OCI-LY7 (cell line): ENCODE measurements around the gene NSUN2. TPM values are rescaled to one million over a fixed set of nuclear protein-coding genes. Genes with fewer than 3 reads are reported as not detected.
"Not testable (repeated sequence)": the region's sequence is repeated elsewhere in the genome, so short reads cannot be mapped to it uniquely, and the experiment has no call there.

ENCODE experiments used
- BruUV-seq: library from RNA; stranded (reverse); fragments of 400-500 nt; replicated peaks from 2 replicates; lab custom pipeline; 2021; lab: Mats Ljungman, UMichigan
- CTCF ChIA-PET: fragments of 300-600 bp; sonication (Branson Sonifier 250); formaldehyde crosslinking; loops from one replicate; lab custom pipeline; 2022; ENCODE audit warnings: antibody characterized with exemption; ENCODE audit not compliant: unreplicated experiment; lab: Charles Lee
- POLR2A ChIA-PET: fragments of 300-600 bp; sonication (Branson Sonifier 250); formaldehyde crosslinking; loops from one replicate; lab custom pipeline; 2022; ENCODE audit warnings: antibody characterized with exemption; lab: Charles Lee
- DNase-seq: peaks from one replicate; pipeline ENCODE4 v3.0.0-alpha.2; 2015; ENCODE audit warnings: low spot score
- H2AFZ ChIP-seq: fragments of 200-600 bp; sonication (generic), shearing (Covaris generic); 2 replicates; pipeline ENCODE4 v1.6.1; 2014; ENCODE audit warnings: mild to moderate bottlenecking, antibody characterized with exemption, low read length, moderate library complexity
- H3K27ac ChIP-seq: fragments of 200-600 bp; sonication (generic); 2 replicates; pipeline ENCODE4 v1.5.1; 2014; ENCODE audit warnings: mixed run types, low read depth, mild to moderate bottlenecking, moderate library complexity, low read length, inconsistent platforms; ENCODE audit not compliant: poor library complexity, severe bottlenecking
- H3K36me3 ChIP-seq: fragments of 200-600 bp; sonication (generic); 2 replicates; pipeline ENCODE4 v1.6.1; 2014; ENCODE audit warnings: mild to moderate bottlenecking, antibody characterized with exemption, low read length, moderate library complexity, mixed read lengths; ENCODE audit not compliant: insufficient read depth
- H3K4me1 ChIP-seq: fragments of 200-600 bp; sonication (generic); 2 replicates; pipeline ENCODE4 v1.5.1; 2014; ENCODE audit warnings: mild to moderate bottlenecking, low read length; ENCODE audit not compliant: insufficient read depth, poor library complexity, severe bottlenecking
- H3K4me2 ChIP-seq: fragments of 200-600 bp; sonication (generic); 2 replicates; pipeline ENCODE4 v1.6.1; 2014; ENCODE audit warnings: mild to moderate bottlenecking, low read length
- H3K4me3 ChIP-seq: fragments of 200-600 bp; sonication (generic); 2 replicates; pipeline ENCODE4 v1.5.1; 2014; ENCODE audit warnings: mild to moderate bottlenecking, low read depth, low read length; ENCODE audit not compliant: poor library complexity, severe bottlenecking
- H3K79me2 ChIP-seq: fragments of 200-600 bp; sonication (generic); 2 replicates; pipeline ENCODE4 v1.6.1; 2016; ENCODE audit warnings: low read depth, mild to moderate bottlenecking, low read length, moderate library complexity, mixed read lengths; ENCODE audit not compliant: insufficient read depth
- H3K9me2 ChIP-seq: fragments of 200-600 bp; sonication (generic); 2 replicates; pipeline ENCODE4 v1.6.1; 2016; ENCODE audit warnings: mild to moderate bottlenecking, low read length, mixed read lengths; ENCODE audit not compliant: insufficient read depth
- H3K9me3 ChIP-seq: fragments of 200-600 bp; sonication (generic); 2 replicates; pipeline ENCODE4 v1.6.1; 2014; ENCODE audit warnings: mild to moderate bottlenecking, mixed run types, low read length, mixed read lengths
- H4K20me1 ChIP-seq: fragments of 200-600 bp; sonication (generic); 2 replicates; pipeline ENCODE4 v1.6.1; 2014; ENCODE audit warnings: mild to moderate bottlenecking, antibody characterized with exemption, low read length, moderate library complexity, mixed read lengths; ENCODE audit not compliant: insufficient read depth
- CTCF ChIP-seq: fragments of 200-600 bp; sonication (generic); conservative IDR thresholded peaks from 2 replicates; pipeline ENCODE4 v1.5.1; 2014; ENCODE audit warnings: mild to moderate bottlenecking, antibody characterized with exemption, low read length, moderate library complexity, mixed read lengths
- EZH2phosphoT487 ChIP-seq: fragments of 200-600 bp; sonication (generic); IDR thresholded peaks from 2 replicates; pipeline ENCODE4 v1.6.1; 2018; ENCODE audit warnings: low read depth, borderline replicate concordance, mild to moderate bottlenecking, mixed run types, antibody characterized with exemption, low read length, moderate library complexity, mixed read lengths
- intact Hi-C: fragments of 100-400 bp; cut with micrococcal nuclease; formaldehyde crosslinking; loops from one replicate; pipeline ENCODE4 v1.10.0; 2022; ENCODE audit not compliant: unreplicated experiment
- total RNA-seq, 2 experiments: library from RNA; depleted of rRNA in 1 of 2; stranded (reverse); fragments of >200 nt in 1 of 2; shearing (Covaris generic) in 1 of 2; gene quantifications; 2 replicates each; pipeline ENCODE4 v1.2.3, GENCODE V29; 2014 to 2022

The NSUN2 gene
- total RNA-seq, 2 experiments from 2014 or later = 88.9 to 139 TPM

GRCh38 chr5:6674421-6674820, 41.6 kb upstream of the NSUN2 start:
- no peak overlapping the region for H3K4me3 ChIP-seq
- intact Hi-C loops = no loop called here
- no TSS peak for BruUV-seq
- no peaks in the 10 kb centered on the region for H3K4me1 ChIP-seq
- H3K27ac ChIP-seq = no peak overlapping the region
- no peak overlapping the region for H2AFZ ChIP-seq
- POLR2A ChIA-PET = no interaction called here
- CTCF ChIA-PET = no interaction called here
- TF ChIP-seq EZH2phosphoT487 = no peak
- no peak for TF ChIP-seq CTCF
- H3K9me2 ChIP-seq = no peaks in the 10 kb centered on the region
- no peaks in the 10 kb centered on the region for H3K79me2 ChIP-seq
- no peaks in the 10 kb centered on the region for H4K20me1 ChIP-seq
- H3K36me3 ChIP-seq = peaks cover 7% of the 10 kb centered on the region; the same call in 1 of the 2 replicates
- DNase-seq = no peak
- no peak overlapping the region for H3K4me2 ChIP-seq
- peaks cover 6% of the 10 kb centered on the region; the same call in 1 of the 2 replicates for H3K9me3 ChIP-seq

GRCh38 chr5:6673963-6674362, 41.1 kb upstream of the NSUN2 start:
- Histone ChIP-seq H2AFZ (no peak overlapping the region), H3K4me3 (no peak overlapping the region), H3K36me3 (peaks cover 7% of the 10 kb centered on the region; the same call in 1 of the 2 replicates), H3K79me2 (no peaks in the 10 kb centered on the region), H3K9me3 (peaks cover 6% of the 10 kb centered on the region; the same call in 1 of the 2 replicates), H3K9me2 (no peaks in the 10 kb centered on the region), H3K27ac (no peak overlapping the region), H3K4me2 (no peak overlapping the region), H4K20me1 (no peaks in the 10 kb centered on the region), H3K4me1 (no peaks in the 10 kb centered on the region)
- ChIA-PET POLR2A (no interaction called here), CTCF (no interaction called here)
- DNase-seq = no peak
- TF ChIP-seq CTCF = no peak
- no peak for TF ChIP-seq EZH2phosphoT487
- intact Hi-C loops = no loop called here
- BruUV-seq = no TSS peak

GRCh38 chr5:6673031-6673430, 40.2 kb upstream of the NSUN2 start:
- H3K4me3 ChIP-seq = no peak overlapping the region
- peaks cover 7% of the 10 kb centered on the region; the same call in 1 of the 2 replicates for H3K36me3 ChIP-seq
- no peak for DNase-seq
- intact Hi-C loops = no loop called here
- no peak overlapping the region for H3K4me2 ChIP-seq
- H3K4me1 ChIP-seq = no peaks in the 10 kb centered on the region
- peaks cover 6% of the 10 kb centered on the region; the same call in 1 of the 2 replicates for H3K9me3 ChIP-seq
- no TSS peak for BruUV-seq
- no peaks in the 10 kb centered on the region for H3K9me2 ChIP-seq
- TF ChIP-seq CTCF = no peak
- TF ChIP-seq EZH2phosphoT487 = no peak
- H3K27ac ChIP-seq = no peak overlapping the region
- H2AFZ ChIP-seq = no peak overlapping the region
- no peaks in the 10 kb centered on the region for H4K20me1 ChIP-seq
- ChIA-PET POLR2A (interaction anchor here (0.6 to 0.7 kb wide), 2 partner anchors 9 to 11 kb away, joined by 3 read pairs; no protein-coding TSS in a partner anchor), CTCF (no interaction called here)
- no peaks in the 10 kb centered on the region for H3K79me2 ChIP-seq

- H3K79me2 ChIP-seq, H3K36me3 ChIP-seq, H3K9me3 ChIP-seq, H3K4me3 ChIP-seq, H3K27ac ChIP-seq, DNase-seq, H3K4me2 ChIP-seq, CTCF ChIA-PET, H4K20me1 ChIP-seq, BruUV-seq, H3K9me2 ChIP-seq, intact Hi-C loops, H2AFZ ChIP-seq: not testable (repeated sequence)
- peaks cover 14% of the 10 kb centered on the region for H3K4me1 ChIP-seq
- POLR2A ChIA-PET = interaction anchor here (0.7 to 1.4 kb wide), 3 partner anchors 8 to 9 kb away, joined by 3 to 5 read pairs (median 3); no protein-coding TSS in a partner anchor
Measured at GRCh38 chr5:6668717-6669116, 35.9 kb upstream of the NSUN2 start.
